Chondrocyte (in vitro differentiated cells): ENCODE data around the gene ARSB. TPM values are rescaled to one million over a fixed set of nuclear protein-coding genes. Genes with fewer than 3 reads are reported as not detected.
"Not testable (repeated sequence)": the region's sequence is repeated elsewhere in the genome, so short reads cannot be mapped to it uniquely, and the experiment has no call there.

ENCODE experiments used
- DNase-seq: peaks from one replicate; pipeline ENCODE4 v3.0.0; 2021; ENCODE audit warnings: mixed read lengths, low spot score
- H3K27ac Mint-ChIP-seq: one replicate; pipeline ENCODE4 v1.8.0; 2021; ENCODE audit warnings: mild to moderate bottlenecking, moderate library complexity, mixed read lengths; ENCODE audit not compliant: unreplicated experiment
- H3K27me3 Mint-ChIP-seq: 2 replicates; pipeline ENCODE4 v1.8.0; 2021; ENCODE audit warnings: low read depth, mixed read lengths
- H3K36me3 Mint-ChIP-seq: 2 replicates; pipeline ENCODE4 v1.8.0; 2021; ENCODE audit warnings: low read depth, mixed read lengths
- H3K4me1 Mint-ChIP-seq: 2 replicates; pipeline ENCODE4 v1.8.0; 2021; ENCODE audit warnings: low read depth, mild to moderate bottlenecking, mixed read lengths
- H3K4me3 Mint-ChIP-seq: one replicate; pipeline ENCODE4 v1.8.0; 2021; ENCODE audit warnings: mild to moderate bottlenecking, moderate library complexity, mixed read lengths; ENCODE audit not compliant: unreplicated experiment
- H3K9me3 Mint-ChIP-seq: 2 replicates; pipeline ENCODE4 v1.8.0; 2021; ENCODE audit warnings: low read depth, mixed read lengths
- total RNA-seq: library from RNA; stranded (reverse); gene quantifications from 3 replicates; pipeline ENCODE4 v1.2.1, GENCODE V29; 2021
- TF ChIP-seq, protein P1 (sequence below): fragments of 200-600 bp; sonication (generic); IDR thresholded peaks from 2 replicates; pipeline ENCODE4 v1.5.0; 2021; ENCODE audit warnings: antibody characterized with exemption, mild to moderate bottlenecking, moderate library complexity

The ARSB gene
- total RNA-seq, 1 donor from 2014 or later: 45.1 TPM

DNA sequence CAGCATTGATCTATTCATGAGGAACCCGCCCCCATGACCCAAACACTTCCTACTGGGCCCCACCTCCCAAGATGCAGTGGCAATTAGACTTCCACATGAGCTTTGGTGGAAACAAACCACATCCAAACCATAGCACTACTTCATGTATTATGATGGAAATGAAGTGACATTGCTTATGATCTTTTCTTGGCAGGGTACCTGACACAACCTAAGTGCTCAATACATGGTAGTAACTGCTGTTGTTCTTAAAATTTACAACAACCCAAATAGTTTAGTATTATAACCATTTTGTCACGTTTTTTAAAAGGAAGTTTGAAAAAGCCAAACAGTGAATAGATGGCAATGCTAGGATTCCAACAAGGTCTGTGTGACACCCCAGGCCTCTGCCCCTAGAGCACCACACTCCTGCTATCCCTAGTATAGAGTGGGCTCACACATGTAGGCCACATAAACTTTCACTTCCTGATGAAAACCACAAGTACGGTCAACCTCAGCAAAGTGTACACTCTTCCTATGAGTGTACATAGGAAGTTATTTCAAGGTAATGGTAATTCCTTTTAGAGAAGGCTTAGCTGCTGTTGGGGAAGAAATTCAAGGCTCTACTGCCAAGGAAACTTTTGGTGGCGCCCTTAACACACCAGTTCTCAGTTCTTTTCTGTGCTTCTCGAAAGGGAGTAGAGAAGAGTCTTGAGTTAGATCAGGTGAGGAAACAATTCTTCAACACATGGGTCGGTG is 97.6 kb downstream of the ARSB start:
- TF ChIP-seq, protein P1, sequence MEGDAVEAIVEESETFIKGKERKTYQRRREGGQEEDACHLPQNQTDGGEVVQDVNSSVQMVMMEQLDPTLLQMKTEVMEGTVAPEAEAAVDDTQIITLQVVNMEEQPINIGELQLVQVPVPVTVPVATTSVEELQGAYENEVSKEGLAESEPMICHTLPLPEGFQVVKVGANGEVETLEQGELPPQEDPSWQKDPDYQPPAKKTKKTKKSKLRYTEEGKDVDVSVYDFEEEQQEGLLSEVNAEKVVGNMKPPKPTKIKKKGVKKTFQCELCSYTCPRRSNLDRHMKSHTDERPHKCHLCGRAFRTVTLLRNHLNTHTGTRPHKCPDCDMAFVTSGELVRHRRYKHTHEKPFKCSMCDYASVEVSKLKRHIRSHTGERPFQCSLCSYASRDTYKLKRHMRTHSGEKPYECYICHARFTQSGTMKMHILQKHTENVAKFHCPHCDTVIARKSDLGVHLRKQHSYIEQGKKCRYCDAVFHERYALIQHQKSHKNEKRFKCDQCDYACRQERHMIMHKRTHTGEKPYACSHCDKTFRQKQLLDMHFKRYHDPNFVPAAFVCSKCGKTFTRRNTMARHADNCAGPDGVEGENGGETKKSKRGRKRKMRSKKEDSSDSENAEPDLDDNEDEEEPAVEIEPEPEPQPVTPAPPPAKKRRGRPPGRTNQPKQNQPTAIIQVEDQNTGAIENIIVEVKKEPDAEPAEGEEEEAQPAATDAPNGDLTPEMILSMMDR: no peak
- Mint-ChIP-seq H3K27ac (no peak overlapping the region), H3K36me3 (no peaks in the 10 kb centered on the region), H3K27me3 (no peaks in the 10 kb centered on the region), H3K4me1 (peaks cover 32% of the 10 kb centered on the region), H3K4me3 (no peak overlapping the region), H3K9me3 (peaks cover 3% of the 10 kb centered on the region)
- no peak for DNase-seq

DNA sequence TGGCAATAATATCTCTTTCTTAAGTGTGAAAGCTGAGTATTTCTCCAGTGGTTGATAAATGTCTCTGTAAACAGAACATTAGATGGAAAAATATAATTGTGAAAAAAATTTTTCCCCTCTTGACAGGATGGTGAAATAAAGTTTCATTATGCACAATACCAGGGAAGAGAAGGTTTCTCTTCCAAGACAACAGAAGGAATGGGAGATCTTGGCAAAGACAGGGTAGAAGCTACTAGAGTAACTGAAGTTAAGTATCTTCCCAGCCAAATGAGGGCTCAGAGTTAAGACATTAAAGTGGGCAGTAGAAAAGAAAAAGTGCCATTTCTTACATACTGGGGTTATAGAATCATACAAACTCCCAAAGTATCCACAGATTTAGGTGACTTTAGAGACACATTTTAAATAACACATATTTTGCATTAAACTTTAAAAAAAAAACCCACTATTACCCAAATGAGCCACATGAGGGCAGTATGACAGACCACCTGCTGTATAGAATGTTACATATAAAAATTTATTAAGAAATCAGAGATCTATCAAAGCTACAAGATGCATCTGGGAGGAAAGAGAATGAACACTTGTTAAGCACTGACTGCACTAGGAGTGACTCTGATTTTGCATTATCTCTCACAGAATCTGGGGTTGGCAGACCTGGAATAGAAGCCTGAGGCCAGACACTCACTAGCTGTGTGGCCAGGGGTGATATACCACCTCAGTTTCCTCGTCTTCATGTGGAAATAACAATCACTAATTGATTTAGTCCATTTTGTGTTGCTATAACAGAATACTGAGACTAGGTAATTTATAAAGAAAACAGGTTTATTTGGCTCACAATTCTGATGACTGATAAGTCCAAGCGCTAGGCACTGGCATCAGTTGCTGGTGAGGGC is 98.5 kb downstream of the ARSB start:
- H3K4me3 Mint-ChIP-seq: no peak overlapping the region
- no peak for DNase-seq
- H3K4me1 Mint-ChIP-seq: peaks cover 39% of the 10 kb centered on the region
- H3K27me3 Mint-ChIP-seq: no peaks in the 10 kb centered on the region
- no peak overlapping the region for H3K27ac Mint-ChIP-seq
- H3K9me3 Mint-ChIP-seq: peaks cover 3% of the 10 kb centered on the region
- TF ChIP-seq, protein P1: peak; percentile 88
- H3K36me3 Mint-ChIP-seq: no peaks in the 10 kb centered on the region

DNA sequence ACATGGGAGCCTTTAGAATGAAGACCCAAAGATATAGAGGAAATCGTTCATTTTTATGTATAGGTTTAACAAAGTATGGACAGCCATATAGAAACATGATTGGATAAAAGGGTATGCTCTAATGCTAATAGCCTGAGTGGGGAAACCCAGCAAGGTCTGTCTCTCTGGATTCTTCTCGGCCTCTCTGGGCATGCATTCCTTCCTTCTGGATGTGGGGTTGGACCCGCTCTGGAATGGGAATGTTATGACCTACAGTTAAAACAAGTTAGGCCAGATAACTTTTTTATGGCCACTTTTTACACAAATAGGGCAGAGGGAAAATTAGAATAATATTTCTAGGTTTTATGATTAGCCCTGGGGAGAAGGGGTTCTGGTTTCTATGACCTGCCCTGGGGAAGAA is 103.2 kb downstream of the ARSB start:
- DNase-seq: no peak
- no peaks in the 10 kb centered on the region for H3K36me3 Mint-ChIP-seq
- H3K27me3 Mint-ChIP-seq: no peaks in the 10 kb centered on the region
- TF ChIP-seq, protein P1: no peak
- H3K9me3 Mint-ChIP-seq: no peaks in the 10 kb centered on the region
- no peak overlapping the region for H3K27ac Mint-ChIP-seq
- no peak overlapping the region for H3K4me3 Mint-ChIP-seq
- peaks cover 13% of the 10 kb centered on the region for H3K4me1 Mint-ChIP-seq

DNA sequence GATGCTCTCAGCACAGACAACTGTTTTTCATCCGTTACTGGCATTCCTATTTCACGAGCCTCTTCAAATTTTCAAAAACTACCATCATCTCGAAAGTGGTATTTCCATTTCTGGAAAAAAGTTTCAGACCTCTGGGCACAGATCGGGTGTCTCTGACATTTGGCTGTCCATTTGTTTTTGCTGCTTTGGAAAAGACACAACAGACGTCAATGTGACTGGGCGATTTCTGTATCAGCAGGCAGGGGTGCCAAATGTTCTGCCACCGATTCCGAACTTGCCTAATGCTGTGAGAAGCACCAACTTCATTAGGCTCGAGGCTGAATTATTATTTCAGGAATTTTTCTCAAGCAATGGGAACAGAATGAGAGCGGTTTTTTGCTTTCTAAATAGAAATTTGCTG is 105.6 kb downstream of the ARSB start:
- Mint-ChIP-seq H3K4me3 (no peak overlapping the region), H3K27me3 (no peaks in the 10 kb centered on the region), H3K27ac (no peak overlapping the region), H3K9me3 (no peaks in the 10 kb centered on the region), H3K4me1 (peaks cover 11% of the 10 kb centered on the region), H3K36me3 (no peaks in the 10 kb centered on the region)
- TF ChIP-seq, protein P1: no peak
- no peak for DNase-seq

DNA sequence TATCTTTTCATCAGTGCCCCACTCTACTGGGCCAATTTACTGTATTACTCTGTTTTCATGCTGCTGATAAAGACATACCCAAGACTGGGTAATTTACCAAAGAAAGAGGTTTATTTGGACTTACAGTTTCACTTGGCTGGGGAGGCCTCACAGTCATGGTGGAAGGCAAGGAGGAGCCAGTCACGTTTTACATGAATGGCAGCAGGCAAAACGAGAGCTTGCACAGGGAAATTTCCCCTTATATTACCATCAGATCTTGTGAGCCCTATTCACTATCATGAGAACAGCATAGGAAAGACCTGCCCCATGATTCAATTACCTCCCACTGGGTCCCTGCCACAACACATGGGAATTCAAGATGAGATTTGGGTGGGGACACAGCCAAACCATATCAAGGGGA is 119.0 kb downstream of the ARSB start:
- not testable (repeated sequence) for H3K4me3 Mint-ChIP-seq, H3K36me3 Mint-ChIP-seq, DNase-seq, H3K4me1 Mint-ChIP-seq, H3K27me3 Mint-ChIP-seq, H3K27ac Mint-ChIP-seq, H3K9me3 Mint-ChIP-seq
